Smooth muscle cell (in vitro differentiated cells): ENCODE measurements around the gene CD38. TPM values are rescaled to one million over a fixed set of nuclear protein-coding genes. Genes with fewer than 3 reads are reported as not detected.

Experiments used
- DNase-seq: peaks from one replicate; lab custom pipeline; 2025; ENCODE audit not compliant: unreplicated experiment; lab: John Stamatoyannopoulos, UW
- H2AFZ ChIP-seq: fragments of 200-600 bp; sonication (generic); 2 replicates; pipeline ENCODE4 v1.6.0; 2016; ENCODE audit warnings: antibody characterized with exemption, low read depth, mild to moderate bottlenecking
- H3F3A ChIP-seq: fragments of 200-600 bp; sonication (generic); 2 replicates; pipeline ENCODE4 v1.6.0; 2017; ENCODE audit warnings: antibody characterized with exemption, low read depth
- H3K27ac ChIP-seq: fragments of 200-600 bp; sonication (generic); 2 replicates; pipeline ENCODE4 v1.5.1; 2016; ENCODE audit warnings: low read depth, mild to moderate bottlenecking
- H3K27me3 ChIP-seq: fragments of 200-600 bp; sonication (generic); 2 replicates; pipeline ENCODE4 v1.6.1; 2016; ENCODE audit warnings: low read depth, mild to moderate bottlenecking
- H3K36me3 ChIP-seq: fragments of 200-600 bp; sonication (generic); 2 replicates; pipeline ENCODE4 v1.5.1; 2016; ENCODE audit warnings: low read depth
- H3K4me1 ChIP-seq: fragments of 200-600 bp; sonication (generic); 2 replicates; pipeline ENCODE4 v1.5.1; 2016; ENCODE audit warnings: low read depth
- H3K4me2 ChIP-seq: fragments of 200-600 bp; sonication (generic); 2 replicates; pipeline ENCODE4 v1.6.0; 2016; ENCODE audit warnings: mild to moderate bottlenecking
- H3K4me3 ChIP-seq: fragments of 200-600 bp; sonication (generic); 2 replicates; pipeline ENCODE4 v1.5.1; 2016; ENCODE audit warnings: mild to moderate bottlenecking
- H3K79me2 ChIP-seq: fragments of 200-600 bp; sonication (generic); 2 replicates; pipeline ENCODE4 v1.6.0; 2016; ENCODE audit warnings: low read depth, mild to moderate bottlenecking
- H3K9ac ChIP-seq: fragments of 200-600 bp; sonication (generic); 2 replicates; pipeline ENCODE4 v1.6.0; 2016; ENCODE audit warnings: low read depth
- H3K9me3 ChIP-seq: fragments of 200-600 bp; sonication (generic); replicated peaks from 2 replicates; pipeline ENCODE4 v1.5.1; 2016; ENCODE audit warnings: low read depth
- H4K20me1 ChIP-seq: fragments of 200-600 bp; sonication (generic); 2 replicates; pipeline ENCODE4 v1.6.0; 2016; ENCODE audit warnings: low read depth
- WGBS: methylation state at CpG from one replicate; pipeline ENCODE4 v1.1.7; 2016; ENCODE audit warnings: low lambda C conversion rate; 5-methylcytosine and 5-hydroxymethylcytosine counted together
- polyA plus RNA-seq: library from polyadenylated mRNA; unstranded; fragments of >200 nt; fragmentation: Nextera tagmentation; extraction: Ambion mirVana; gene quantifications from 2 replicates; pipeline ENCODE4 v1.2.1, GENCODE V29; 2016
- total RNA-seq: library from RNA; depleted of rRNA; stranded (reverse); fragments of >200 nt; gene quantifications from 2 replicates; pipeline ENCODE4 v1.2.3, GENCODE V29; 2014
- TF ChIP-seq, protein P1 (sequence below): fragments of 200-600 bp; sonication (generic); IDR thresholded peaks from 2 replicates; pipeline ENCODE4 v1.5.1; 2017; ENCODE audit warnings: borderline replicate concordance, mild to moderate bottlenecking, antibody characterized with exemption; ENCODE audit not compliant: insufficient read depth, poor library complexity, severe bottlenecking

Gene CD38
- total and polyA plus RNA-seq, 2 experiments from 2014 or later = not detected

DNA sequence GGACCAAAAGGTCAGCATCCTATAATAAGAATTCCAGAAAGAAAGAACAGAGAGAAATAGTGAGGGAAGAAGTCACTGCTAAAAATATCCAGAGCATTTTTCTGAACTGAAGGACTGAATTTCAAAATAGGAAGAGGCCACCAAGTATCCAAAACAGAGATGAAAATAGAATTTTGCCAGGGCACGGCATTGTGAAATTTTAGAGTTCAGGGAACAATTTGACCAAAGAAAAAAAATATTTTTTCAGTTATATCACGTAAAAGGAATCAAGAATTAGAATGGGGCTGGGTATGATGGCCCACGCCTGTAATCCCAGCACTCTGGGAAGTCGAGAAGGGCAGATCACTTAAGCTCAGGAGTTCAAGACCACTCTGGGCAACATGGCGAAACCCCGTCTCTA is 95.0 kb downstream of the CD38 start:
- 95% methylated on average over 6 of the region's 6 CpGs for WGBS
- H3K27ac ChIP-seq = no peak overlapping the region
- H3K9me3 ChIP-seq = no peaks in the 10 kb centered on the region
- H3F3A ChIP-seq = no peaks in the 10 kb centered on the region
- no peaks in the 10 kb centered on the region for H3K4me1 ChIP-seq
- no peak overlapping the region for H3K4me2 ChIP-seq
- H3K36me3 ChIP-seq = no peaks in the 10 kb centered on the region
- H3K79me2 ChIP-seq = no peaks in the 10 kb centered on the region
- no peak overlapping the region for H2AFZ ChIP-seq
- H3K9ac ChIP-seq = no peak overlapping the region
- no peak for DNase-seq
- no peaks in the 10 kb centered on the region for H3K27me3 ChIP-seq
- no peaks in the 10 kb centered on the region for H4K20me1 ChIP-seq
- no peak overlapping the region for H3K4me3 ChIP-seq
- TF ChIP-seq, protein P1, sequence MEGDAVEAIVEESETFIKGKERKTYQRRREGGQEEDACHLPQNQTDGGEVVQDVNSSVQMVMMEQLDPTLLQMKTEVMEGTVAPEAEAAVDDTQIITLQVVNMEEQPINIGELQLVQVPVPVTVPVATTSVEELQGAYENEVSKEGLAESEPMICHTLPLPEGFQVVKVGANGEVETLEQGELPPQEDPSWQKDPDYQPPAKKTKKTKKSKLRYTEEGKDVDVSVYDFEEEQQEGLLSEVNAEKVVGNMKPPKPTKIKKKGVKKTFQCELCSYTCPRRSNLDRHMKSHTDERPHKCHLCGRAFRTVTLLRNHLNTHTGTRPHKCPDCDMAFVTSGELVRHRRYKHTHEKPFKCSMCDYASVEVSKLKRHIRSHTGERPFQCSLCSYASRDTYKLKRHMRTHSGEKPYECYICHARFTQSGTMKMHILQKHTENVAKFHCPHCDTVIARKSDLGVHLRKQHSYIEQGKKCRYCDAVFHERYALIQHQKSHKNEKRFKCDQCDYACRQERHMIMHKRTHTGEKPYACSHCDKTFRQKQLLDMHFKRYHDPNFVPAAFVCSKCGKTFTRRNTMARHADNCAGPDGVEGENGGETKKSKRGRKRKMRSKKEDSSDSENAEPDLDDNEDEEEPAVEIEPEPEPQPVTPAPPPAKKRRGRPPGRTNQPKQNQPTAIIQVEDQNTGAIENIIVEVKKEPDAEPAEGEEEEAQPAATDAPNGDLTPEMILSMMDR = no peak

DNA sequence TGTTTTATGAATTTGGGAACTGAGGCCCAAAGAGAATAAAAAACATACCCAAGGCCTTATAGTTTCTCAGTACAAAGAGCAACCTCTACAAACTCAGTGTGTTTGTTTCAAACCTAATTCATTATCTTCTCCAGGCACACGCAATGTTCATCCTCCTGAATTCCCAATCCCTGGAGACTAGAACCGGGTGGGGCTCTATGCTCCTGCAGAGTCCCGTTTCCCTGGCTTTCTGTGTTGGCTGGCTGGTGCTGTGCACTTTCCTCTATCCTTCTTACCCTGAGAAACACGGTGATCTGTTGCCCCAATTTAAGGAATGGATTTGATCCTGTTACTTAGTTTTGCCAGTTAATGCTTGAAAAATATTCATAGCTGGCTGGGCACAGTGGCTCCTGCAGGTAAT is 96.5 kb downstream of the CD38 start:
- H4K20me1 ChIP-seq = no peaks in the 10 kb centered on the region
- H3F3A ChIP-seq = no peaks in the 10 kb centered on the region
- no peaks in the 10 kb centered on the region for H3K79me2 ChIP-seq
- DNase-seq = no peak
- H3K27me3 ChIP-seq = no peaks in the 10 kb centered on the region
- 90% methylated on average over 4 of the region's 4 CpGs for WGBS
- no peak overlapping the region for H3K9ac ChIP-seq
- H3K4me3 ChIP-seq = no peak overlapping the region
- no peak overlapping the region for H3K27ac ChIP-seq
- no peaks in the 10 kb centered on the region for H3K9me3 ChIP-seq
- no peaks in the 10 kb centered on the region for H3K4me1 ChIP-seq
- H2AFZ ChIP-seq = no peak overlapping the region
- no peaks in the 10 kb centered on the region for H3K36me3 ChIP-seq
- H3K4me2 ChIP-seq = no peak overlapping the region
- TF ChIP-seq, protein P1 = no peak

DNA sequence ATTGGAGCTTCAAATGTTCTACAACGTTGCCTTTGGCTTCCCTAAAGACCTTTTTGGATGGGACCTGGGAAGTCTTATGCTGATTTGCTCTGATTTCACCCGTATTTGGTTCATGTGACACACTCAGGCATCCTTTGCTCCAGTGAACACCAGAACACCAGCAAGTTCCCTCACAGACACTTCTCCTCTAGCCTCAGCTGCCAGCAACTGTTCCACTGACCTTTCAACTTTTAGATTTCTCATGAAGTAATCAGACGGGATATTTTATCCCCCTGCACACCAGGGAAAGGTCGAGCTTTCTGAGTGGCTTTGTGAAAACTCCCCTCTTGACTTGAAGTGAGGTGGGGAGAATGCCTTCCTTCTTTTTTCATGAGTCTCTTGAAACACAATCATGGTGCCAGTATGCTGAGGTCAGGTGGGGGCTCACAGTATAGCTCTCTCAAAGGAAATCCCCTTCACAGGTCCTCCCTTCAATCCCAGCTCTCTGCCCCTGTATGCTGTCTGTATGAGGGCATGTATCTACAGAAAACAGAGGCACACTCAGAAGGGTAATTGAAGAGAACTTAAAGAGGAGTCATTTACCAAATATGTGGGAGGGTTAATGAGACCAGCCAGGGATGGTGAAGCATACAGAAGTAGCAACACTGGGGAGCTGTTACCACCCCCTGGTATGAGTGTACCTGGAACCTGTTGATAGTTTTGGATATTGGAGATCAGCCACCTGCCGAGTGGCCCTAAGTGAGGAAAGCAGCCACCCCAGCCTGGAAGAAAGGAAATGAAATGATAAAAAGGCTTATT is 97.7 kb downstream of the CD38 start:
- Histone ChIP-seq H3K9me3 (no peaks in the 10 kb centered on the region), H3F3A (no peaks in the 10 kb centered on the region), H3K36me3 (no peaks in the 10 kb centered on the region), H3K79me2 (no peaks in the 10 kb centered on the region), H3K4me3 (no peak overlapping the region), H3K27me3 (no peaks in the 10 kb centered on the region), H3K27ac (no peak overlapping the region), H3K4me1 (no peaks in the 10 kb centered on the region), H3K4me2 (no peak overlapping the region), H2AFZ (no peak overlapping the region), H3K9ac (no peak overlapping the region), H4K20me1 (no peaks in the 10 kb centered on the region)
- DNase-seq = no peak
- TF ChIP-seq, protein P1 = no peak
- WGBS = 84% methylated on average over 5 of the region's 5 CpGs

DNA sequence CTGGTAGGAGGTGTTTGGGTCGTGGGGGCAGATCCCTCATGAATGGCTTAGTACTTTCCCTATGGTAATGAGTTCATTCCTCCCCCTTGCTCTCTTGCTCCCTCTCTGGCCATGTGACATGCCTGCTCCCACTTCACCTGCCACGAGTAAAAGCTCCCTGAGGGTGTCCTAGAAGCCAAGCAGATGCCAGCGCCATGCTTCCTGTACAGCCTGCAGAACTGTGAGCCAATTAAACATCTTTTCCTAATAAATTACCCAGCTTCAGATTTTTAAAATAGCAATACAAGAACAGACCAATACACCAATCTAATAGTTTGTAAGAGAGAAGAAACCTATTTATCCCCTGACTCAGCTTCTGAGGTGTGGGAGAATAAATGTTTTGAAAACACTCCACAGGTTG is 99.9 kb downstream of the CD38 start:
- no peak overlapping the region for H3K4me2 ChIP-seq
- no peaks in the 10 kb centered on the region for H3F3A ChIP-seq
- H3K27ac ChIP-seq = no peak overlapping the region
- DNase-seq = no peak
- no peak overlapping the region for H3K9ac ChIP-seq
- H3K9me3 ChIP-seq = no peaks in the 10 kb centered on the region
- no peaks in the 10 kb centered on the region for H3K27me3 ChIP-seq
- H3K36me3 ChIP-seq = no peaks in the 10 kb centered on the region
- H4K20me1 ChIP-seq = no peaks in the 10 kb centered on the region
- H3K4me3 ChIP-seq = no peak overlapping the region
- H3K4me1 ChIP-seq = no peaks in the 10 kb centered on the region
- TF ChIP-seq, protein P1 = no peak
- no peak overlapping the region for H2AFZ ChIP-seq
- WGBS = 95% methylated on average over 3 of the region's 3 CpGs
- H3K79me2 ChIP-seq = no peaks in the 10 kb centered on the region
